GM19372 (cell line): ENCODE measurements around the gene CLEC14A.

Experiments
- ATAC-seq: cut with Tn5 transposase; IDR thresholded peaks from one replicate; pipeline ENCODE4 v1.9.1; 2021; ENCODE audit warnings: mild to moderate bottlenecking, low read depth, moderate library complexity; ENCODE audit not compliant: unreplicated experiment

The CLEC14A gene

GRCh38 chr14:38255673-38256532, at the start of gene CLEC14A:
CLEC14A (minus strand) TSS chr14:38256093; CDS start chr14:38256022, 71 bp downstream.
- ATAC-seq: no peak

- no peak for ATAC-seq
Measured at GRCh38 chr14:38302966-38303365, 47.1 kb upstream of the CLEC14A start.

- ATAC-seq: no peak
Measured at GRCh38 chr14:38302034-38302433, 46.1 kb upstream of the CLEC14A start.

- ATAC-seq: no peak
Measured at GRCh38 chr14:38297681-38298080, 41.8 kb upstream of the CLEC14A start.

- ATAC-seq: no peak
Measured at GRCh38 chr14:38291681-38292467, 36.0 kb upstream of the CLEC14A start.

- no peak for ATAC-seq
Measured at GRCh38 chr14:38290601-38291188, 34.8 kb upstream of the CLEC14A start.

GRCh38 chr14:38286452-38286851, 30.6 kb upstream of the CLEC14A start:
- ATAC-seq: no peak

- no peak for ATAC-seq
Measured at GRCh38 chr14:38285962-38286361, 30.1 kb upstream of the CLEC14A start.

- no peak for ATAC-seq
Measured at GRCh38 chr14:38282936-38283335, 27.0 kb upstream of the CLEC14A start.

- ATAC-seq: no peak
Measured at GRCh38 chr14:38280081-38280480, 24.2 kb upstream of the CLEC14A start.

GRCh38 chr14:38279572-38279971, 23.7 kb upstream of the CLEC14A start:
- no peak for ATAC-seq

GRCh38 chr14:38278035-38278434, 22.1 kb upstream of the CLEC14A start:
- ATAC-seq: no peak

GRCh38 chr14:38262844-38263243, 7.0 kb upstream of the CLEC14A start:
- ATAC-seq: no peak

- ATAC-seq: no peak
Measured at GRCh38 chr14:38261620-38262019, 5.7 kb upstream of the CLEC14A start.

- no peak for ATAC-seq
Measured at GRCh38 chr14:38257507-38257906, 1.6 kb upstream of the CLEC14A start.

- no peak for ATAC-seq
Measured at GRCh38 chr14:38256533-38256840, 594 bp upstream of the CLEC14A start.

- no peak for ATAC-seq
Measured at GRCh38 chr14:38255408-38255672, 553 bp downstream of the CLEC14A start.

- no peak for ATAC-seq
Measured at GRCh38 chr14:38254571-38255407, 1.1 kb downstream of the CLEC14A start.

- no peak for ATAC-seq
Measured at GRCh38 chr14:38253676-38254075, 2.2 kb downstream of the CLEC14A start.

GRCh38 chr14:38252066-38252710, 3.7 kb downstream of the CLEC14A start:
- ATAC-seq: no peak
